ENCODE results near the gene GRB10.

GRB10 gene

GRCh38 chr7:50564640-50565558, 217.8 kb downstream of the GRB10 start, which contains the start of gene DDC:
Gene DDC (minus strand): TSS chr7:50565405. CDS start chr7:50544085, 21,320 bp downstream.
- Histone ChIP-seq H3K4me1 (ENCODE audit: low read length) (no peaks in the 10 kb centered on the region), H3K79me2 (ENCODE audit: low read length) (no peaks in the 10 kb centered on the region), H3K36me3 (replicated peaks; ENCODE audit: low read depth, low read length) (no peaks in the 10 kb centered on the region), H3K27me3 (ENCODE audit: low read depth, low read length) (peaks cover 23% of the 10 kb centered on the region), H3K9ac (ENCODE audit: low read length) (no peak within 1 kb of the TSS), H4K20me1 (ENCODE audit: insufficient read depth, low read length) (no peaks in the 10 kb centered on the region), H2AFZ (ENCODE audit: low read depth, low read length) (no peak within 1 kb of the TSS), H3K27ac (ENCODE audit: low read length) (no peak within 1 kb of the TSS), H3K9me3 (ENCODE audit: insufficient read depth, low read length) (no peaks in the 10 kb centered on the region), H3K4me3 (ENCODE audit: low read length) (no peak within 1 kb of the TSS), H3K4me2 (ENCODE audit: low read length) (no peak within 1 kb of the TSS)
- TF ChIP-seq EZH2phosphoT487 (IDR thresholded peaks at IDR 0.05; ENCODE audit: low read depth) (no peak), CTCF (IDR thresholded peaks at IDR 0.05; ENCODE audit: low read depth, low read length) (no peak)

GRCh38 chr7:50564171-50564570, 218.5 kb downstream of the GRB10 start:
- H3K36me3 ChIP-seq (replicated peaks; ENCODE audit: low read depth, low read length): no peaks in the 10 kb centered on the region
- no peaks in the 10 kb centered on the region for H3K9me3 ChIP-seq (ENCODE audit: insufficient read depth, low read length)
- no peaks in the 10 kb centered on the region for H3K79me2 ChIP-seq (ENCODE audit: low read length)
- H3K4me2 ChIP-seq (ENCODE audit: low read length): no peak overlapping the region
- no peak overlapping the region for H3K9ac ChIP-seq (ENCODE audit: low read length)
- TF ChIP-seq EZH2phosphoT487 (IDR thresholded peaks at IDR 0.05; ENCODE audit: low read depth): no peak
- no peaks in the 10 kb centered on the region for H3K4me1 ChIP-seq (ENCODE audit: low read length)
- H2AFZ ChIP-seq (ENCODE audit: low read depth, low read length): no peak overlapping the region
- H3K27ac ChIP-seq (ENCODE audit: low read length): no peak overlapping the region
- peaks cover 23% of the 10 kb centered on the region for H3K27me3 ChIP-seq (ENCODE audit: low read depth, low read length)
- no peak overlapping the region for H3K4me3 ChIP-seq (ENCODE audit: low read length)
- no peaks in the 10 kb centered on the region for H4K20me1 ChIP-seq (ENCODE audit: insufficient read depth, low read length)

- no peaks in the 10 kb centered on the region for H3K79me2 ChIP-seq (ENCODE audit: low read length)
- H3K4me2 ChIP-seq (ENCODE audit: low read length): no peak overlapping the region
- no peaks in the 10 kb centered on the region for H3K36me3 ChIP-seq (replicated peaks; ENCODE audit: low read depth, low read length)
- H2AFZ ChIP-seq (ENCODE audit: low read depth, low read length): no peak overlapping the region
- H4K20me1 ChIP-seq (ENCODE audit: insufficient read depth, low read length): no peaks in the 10 kb centered on the region
- H3K9me3 ChIP-seq (ENCODE audit: insufficient read depth, low read length): no peaks in the 10 kb centered on the region
- peaks cover 27% of the 10 kb centered on the region for H3K27me3 ChIP-seq (ENCODE audit: low read depth, low read length)
- H3K9ac ChIP-seq (ENCODE audit: low read length): no peak overlapping the region
- H3K4me3 ChIP-seq (ENCODE audit: low read length): no peak overlapping the region
- TF ChIP-seq CTCF (IDR thresholded peaks at IDR 0.05; ENCODE audit: low read depth, low read length) (no peak), EZH2phosphoT487 (IDR thresholded peaks at IDR 0.05; ENCODE audit: low read depth) (no peak)
- no peaks in the 10 kb centered on the region for H3K4me1 ChIP-seq (ENCODE audit: low read length)
- H3K27ac ChIP-seq (ENCODE audit: low read length): no peak overlapping the region
Observed at GRCh38 chr7:50562136-50562535, 220.6 kb downstream of the GRB10 start.

GRCh38 chr7:50560865-50561351, 221.8 kb downstream of the GRB10 start:
- Histone ChIP-seq H3K9ac (ENCODE audit: low read length) (no peak overlapping the region), H3K4me1 (ENCODE audit: low read length) (no peaks in the 10 kb centered on the region), H2AFZ (ENCODE audit: low read depth, low read length) (no peak overlapping the region), H3K27ac (ENCODE audit: low read length) (no peak overlapping the region), H3K9me3 (ENCODE audit: insufficient read depth, low read length) (no peaks in the 10 kb centered on the region), H3K36me3 (replicated peaks; ENCODE audit: low read depth, low read length) (no peaks in the 10 kb centered on the region), H3K79me2 (ENCODE audit: low read length) (no peaks in the 10 kb centered on the region), H3K4me3 (ENCODE audit: low read length) (no peak overlapping the region), H4K20me1 (ENCODE audit: insufficient read depth, low read length) (no peaks in the 10 kb centered on the region), H3K4me2 (ENCODE audit: low read length) (no peak overlapping the region), H3K27me3 (ENCODE audit: low read depth, low read length) (peaks cover 35% of the 10 kb centered on the region)
- TF ChIP-seq EZH2phosphoT487 (IDR thresholded peaks at IDR 0.05; ENCODE audit: low read depth) (no peak), CTCF (IDR thresholded peaks at IDR 0.05; ENCODE audit: low read depth, low read length) (no peak)
